HCT116 (cell line): Measurements from ENCODE around the gene NDUFA11.

Experiments used
- EZH2phosphoT487 ChIP-seq: fragments of 200-600 bp; IDR thresholded peaks from 2 replicates; pipeline ENCODE4 v1.6.1; 2018; ENCODE audit warnings: antibody characterized with exemption, borderline replicate concordance
- JUND ChIP-seq: IDR thresholded peaks from 2 replicates; pipeline ENCODE4 v1.6.1; 2012
- POLR2A ChIP-seq: IDR thresholded peaks from 2 replicates; pipeline ENCODE4 v1.7.0; 2011; ENCODE audit warnings: borderline replicate concordance; ENCODE audit not compliant: insufficient read depth, insufficient read length; ENCODE audit errors: extremely low read depth
- TF ChIP-seq, protein P1 (sequence below), 3 experiments: fragments of 200-600 bp in 1 of 3; sonication (generic) in 1 of 3; IDR thresholded peaks in 2 of 3; conservative IDR thresholded peaks in 1 of 3; 2 replicates each; pipeline ENCODE4 v1.5.1; 2012 to 2017; ENCODE audit warnings: low read depth in 2 of 3, low read length in 2 of 3, antibody characterized with exemption in 1 of 3, borderline replicate concordance in 1 of 3, control low read depth in 1 of 3, mild to moderate bottlenecking in 1 of 3, mixed read lengths in 1 of 3, mixed run types in 1 of 3, moderate library complexity in 1 of 3; ENCODE audit not compliant: insufficient read depth in 1 of 3
- TF ChIP-seq, protein P2 (sequence below): IDR thresholded peaks from 2 replicates; pipeline ENCODE4 v1.6.1; 2011; ENCODE audit warnings: mild to moderate bottlenecking, low read length, moderate library complexity; ENCODE audit not compliant: insufficient replicate concordance; ENCODE audit errors: extremely low read depth

DNA sequence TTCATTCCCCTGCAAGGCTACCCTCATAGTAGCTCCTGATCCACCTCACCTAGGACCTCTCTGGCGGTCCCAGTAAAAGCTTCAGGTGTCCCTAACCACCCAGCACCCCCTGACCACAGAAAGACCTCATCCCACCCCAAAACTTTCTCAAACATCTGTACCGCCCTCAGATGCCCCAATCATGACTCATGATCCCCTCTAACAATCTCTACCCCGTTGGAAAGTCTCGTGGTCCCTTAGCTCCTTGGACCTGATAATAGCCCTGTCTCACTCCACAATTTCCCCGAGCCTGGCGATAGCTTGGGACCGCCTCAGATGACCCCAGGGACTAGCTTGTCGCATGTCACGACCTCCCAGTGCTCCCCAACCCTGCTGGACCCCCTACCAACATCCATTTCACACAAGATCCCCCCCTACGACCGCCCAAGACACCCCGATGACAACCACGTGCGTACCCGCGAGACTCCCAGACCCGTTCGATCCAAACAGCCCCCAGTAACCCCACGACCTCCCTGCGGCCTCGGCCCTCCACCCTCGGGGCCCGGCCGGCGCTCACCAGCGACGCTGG lies 450 bp downstream of the NDUFA11 start:
- TF ChIP-seq, protein P1, sequence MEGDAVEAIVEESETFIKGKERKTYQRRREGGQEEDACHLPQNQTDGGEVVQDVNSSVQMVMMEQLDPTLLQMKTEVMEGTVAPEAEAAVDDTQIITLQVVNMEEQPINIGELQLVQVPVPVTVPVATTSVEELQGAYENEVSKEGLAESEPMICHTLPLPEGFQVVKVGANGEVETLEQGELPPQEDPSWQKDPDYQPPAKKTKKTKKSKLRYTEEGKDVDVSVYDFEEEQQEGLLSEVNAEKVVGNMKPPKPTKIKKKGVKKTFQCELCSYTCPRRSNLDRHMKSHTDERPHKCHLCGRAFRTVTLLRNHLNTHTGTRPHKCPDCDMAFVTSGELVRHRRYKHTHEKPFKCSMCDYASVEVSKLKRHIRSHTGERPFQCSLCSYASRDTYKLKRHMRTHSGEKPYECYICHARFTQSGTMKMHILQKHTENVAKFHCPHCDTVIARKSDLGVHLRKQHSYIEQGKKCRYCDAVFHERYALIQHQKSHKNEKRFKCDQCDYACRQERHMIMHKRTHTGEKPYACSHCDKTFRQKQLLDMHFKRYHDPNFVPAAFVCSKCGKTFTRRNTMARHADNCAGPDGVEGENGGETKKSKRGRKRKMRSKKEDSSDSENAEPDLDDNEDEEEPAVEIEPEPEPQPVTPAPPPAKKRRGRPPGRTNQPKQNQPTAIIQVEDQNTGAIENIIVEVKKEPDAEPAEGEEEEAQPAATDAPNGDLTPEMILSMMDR (IDR thresholded peaks at IDR 0.05 in 2 of 3, conservative IDR thresholded peaks at IDR 0.05 in 1 of 3; ENCODE audit: borderline replicate concordance in 1 of 3, insufficient read depth in 1 of 3, low read depth in 2 of 3, low read length in 2 of 3): no peak
- no peak for TF ChIP-seq JUND
- TF ChIP-seq, protein P2, sequence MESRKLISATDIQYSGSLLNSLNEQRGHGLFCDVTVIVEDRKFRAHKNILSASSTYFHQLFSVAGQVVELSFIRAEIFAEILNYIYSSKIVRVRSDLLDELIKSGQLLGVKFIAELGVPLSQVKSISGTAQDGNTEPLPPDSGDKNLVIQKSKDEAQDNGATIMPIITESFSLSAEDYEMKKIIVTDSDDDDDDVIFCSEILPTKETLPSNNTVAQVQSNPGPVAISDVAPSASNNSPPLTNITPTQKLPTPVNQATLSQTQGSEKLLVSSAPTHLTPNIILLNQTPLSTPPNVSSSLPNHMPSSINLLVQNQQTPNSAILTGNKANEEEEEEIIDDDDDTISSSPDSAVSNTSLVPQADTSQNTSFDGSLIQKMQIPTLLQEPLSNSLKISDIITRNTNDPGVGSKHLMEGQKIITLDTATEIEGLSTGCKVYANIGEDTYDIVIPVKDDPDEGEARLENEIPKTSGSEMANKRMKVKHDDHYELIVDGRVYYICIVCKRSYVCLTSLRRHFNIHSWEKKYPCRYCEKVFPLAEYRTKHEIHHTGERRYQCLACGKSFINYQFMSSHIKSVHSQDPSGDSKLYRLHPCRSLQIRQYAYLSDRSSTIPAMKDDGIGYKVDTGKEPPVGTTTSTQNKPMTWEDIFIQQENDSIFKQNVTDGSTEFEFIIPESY: no peak
- TF ChIP-seq EZH2phosphoT487: no peak
- no peak for TF ChIP-seq POLR2A
